CD4-positive, alpha-beta T cell treated with Interleukin-2 at 100 ng/mL for 4 hours (primary cell): ENCODE results near the gene SH2B2.
A peak's percentile ranks its signal among the peaks of the same experiment; 100 is the strongest.

Experiments
- DNase-seq: peaks from one replicate; pipeline ENCODE4 v3.0.0-alpha.2; 2020; ENCODE audit warnings: low spot score

SH2B2 gene

DNA sequence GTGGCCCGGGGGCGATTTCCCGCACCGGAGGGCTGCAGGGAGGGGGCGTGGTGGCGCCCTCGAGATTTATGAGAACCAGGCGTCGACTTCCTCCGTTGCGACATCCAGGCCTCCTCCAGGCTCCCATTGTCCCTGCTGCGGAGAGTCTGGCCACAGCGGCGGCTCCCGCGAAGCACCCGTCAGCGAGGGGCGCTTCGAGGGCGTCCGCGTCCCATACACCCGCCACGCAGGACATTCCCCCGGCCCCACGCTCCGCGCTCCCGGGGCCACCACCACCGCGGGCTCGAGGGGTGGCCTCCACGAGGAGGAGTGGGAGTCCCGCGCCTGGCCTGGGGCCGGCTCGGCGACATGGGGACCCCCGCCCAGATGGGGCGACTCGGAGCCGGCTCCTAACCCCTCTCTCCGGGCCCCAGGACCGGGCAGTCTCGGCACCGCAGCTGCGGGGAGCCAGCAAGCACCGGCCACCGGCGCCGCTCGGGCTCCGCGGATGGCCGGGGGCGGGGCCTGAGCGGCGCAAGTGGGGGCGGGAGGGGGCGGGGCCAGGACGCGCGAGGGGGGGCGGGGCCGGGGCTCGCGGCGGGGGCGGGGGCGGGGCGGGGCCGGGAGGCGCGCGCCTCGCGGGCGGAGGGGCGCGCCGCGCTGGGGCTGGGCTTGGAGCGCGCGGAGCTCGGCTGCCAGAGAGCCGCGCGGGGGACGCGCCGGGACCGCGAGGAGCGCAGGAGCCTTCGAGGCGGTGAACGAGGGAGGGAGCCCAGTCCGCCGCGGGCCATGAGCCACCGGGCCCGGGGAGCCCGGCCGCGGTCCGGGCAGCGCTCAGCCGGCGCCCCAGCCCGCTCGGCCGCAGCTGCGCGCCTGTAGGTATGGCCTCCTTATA, at the start of gene SH2B2:
Gene SH2B2 (plus strand): TSS at position 632 of the 874 bp plus-strand sequence. CDS start 13,683 bp downstream, outside the sequence.
- DNase-seq, result peak; percentile 28

DNA sequence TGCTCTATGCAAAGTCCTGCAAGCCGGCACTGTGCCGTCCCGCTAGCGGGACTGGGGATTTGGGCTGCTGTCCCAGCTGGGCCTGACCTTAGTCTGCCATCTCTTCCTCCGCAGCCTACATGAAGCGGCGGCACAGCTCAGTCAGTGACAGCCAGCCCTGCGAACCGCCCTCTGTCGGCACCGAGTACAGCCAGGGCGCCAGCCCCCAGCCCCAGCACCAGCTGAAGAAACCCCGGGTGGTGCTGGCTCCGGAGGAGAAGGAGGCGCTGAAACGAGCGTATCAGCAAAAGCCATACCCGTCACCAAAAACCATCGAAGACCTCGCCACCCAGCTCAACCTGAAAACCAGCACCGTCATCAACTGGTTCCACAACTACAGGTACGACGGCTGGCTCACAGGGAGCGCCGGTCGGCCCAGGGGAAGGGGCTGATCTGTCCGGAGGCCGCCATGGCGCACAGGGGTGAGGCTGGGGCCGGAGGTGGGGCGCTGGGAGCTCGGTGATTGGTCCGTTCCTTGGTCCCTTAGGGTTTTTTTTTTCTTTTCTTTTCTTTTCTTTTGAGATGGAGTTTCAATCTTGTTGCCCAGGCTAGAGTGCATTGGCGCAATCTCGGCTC, 47.4 kb upstream of the SH2B2 start:
- DNase-seq, result no peak

- no peak for DNase-seq
These were observed 45.2 kb upstream of the SH2B2 start for GRCh38 chr7:102241431-102241830.

DNA sequence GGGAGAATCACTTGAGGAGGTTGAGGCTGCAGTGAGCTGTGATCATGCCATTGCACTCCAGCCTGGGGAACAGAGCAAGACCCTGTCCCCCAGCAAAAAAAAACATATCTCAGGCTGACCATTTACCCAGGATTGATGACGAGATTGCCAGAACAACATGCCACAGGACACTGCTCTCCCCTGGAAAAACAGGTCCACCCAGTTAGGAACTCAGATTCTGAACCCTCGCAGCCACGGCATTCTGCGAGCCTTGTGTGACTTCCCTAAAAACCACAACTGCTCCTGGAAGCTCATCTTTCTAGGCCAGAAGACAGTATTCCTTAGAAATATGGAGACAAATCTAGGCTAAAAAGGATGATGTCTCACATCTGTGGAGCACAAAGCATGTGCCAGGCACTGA, 42.1 kb upstream of the SH2B2 start:
- no peak for DNase-seq

GRCh38 chr7:102248081-102248455, 38.6 kb upstream of the SH2B2 start:
- DNase-seq, result no peak

DNA sequence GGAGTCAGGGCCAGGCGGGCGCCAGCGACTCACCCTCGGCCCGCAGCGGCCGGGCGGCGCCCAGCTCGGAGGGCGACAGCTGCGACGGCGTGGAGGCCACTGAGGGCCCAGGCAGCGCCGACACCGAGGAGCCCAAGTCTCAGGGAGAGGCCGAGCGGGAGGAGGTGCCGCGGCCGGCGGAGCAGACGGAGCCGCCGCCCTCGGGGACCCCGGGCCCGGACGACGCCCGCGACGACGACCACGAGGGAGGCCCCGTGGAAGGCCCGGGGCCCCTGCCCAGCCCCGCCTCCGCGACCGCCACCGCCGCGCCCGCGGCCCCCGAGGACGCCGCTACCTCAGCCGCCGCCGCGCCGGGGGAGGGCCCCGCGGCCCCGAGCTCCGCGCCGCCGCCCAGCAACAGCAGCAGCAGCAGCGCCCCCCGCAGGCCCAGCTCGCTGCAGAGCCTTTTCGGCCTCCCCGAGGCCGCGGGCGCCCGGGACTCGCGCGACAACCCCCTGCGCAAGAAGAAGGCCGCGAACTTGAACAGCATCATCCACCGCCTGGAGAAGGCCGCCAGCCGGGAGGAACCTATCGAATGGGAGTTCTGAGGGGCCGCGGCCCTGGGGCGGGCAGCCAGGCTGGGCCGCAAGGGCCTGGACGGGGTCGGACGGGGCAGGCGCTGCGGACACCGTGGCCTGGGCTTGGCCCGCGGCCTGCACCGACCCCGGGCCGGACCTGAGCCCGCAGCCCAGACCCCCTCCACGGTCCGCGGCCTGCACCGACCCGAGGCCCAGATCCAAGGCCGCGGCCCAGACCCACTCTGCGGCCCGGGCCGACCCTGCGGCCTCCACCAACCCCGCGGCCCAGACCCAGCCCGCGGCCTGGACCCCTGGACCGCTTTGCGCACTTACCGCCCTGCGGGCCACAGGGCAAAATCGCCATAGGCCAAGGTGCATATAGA, 37.9 kb upstream of the SH2B2 start:
- DNase-seq, result no peak

DNA sequence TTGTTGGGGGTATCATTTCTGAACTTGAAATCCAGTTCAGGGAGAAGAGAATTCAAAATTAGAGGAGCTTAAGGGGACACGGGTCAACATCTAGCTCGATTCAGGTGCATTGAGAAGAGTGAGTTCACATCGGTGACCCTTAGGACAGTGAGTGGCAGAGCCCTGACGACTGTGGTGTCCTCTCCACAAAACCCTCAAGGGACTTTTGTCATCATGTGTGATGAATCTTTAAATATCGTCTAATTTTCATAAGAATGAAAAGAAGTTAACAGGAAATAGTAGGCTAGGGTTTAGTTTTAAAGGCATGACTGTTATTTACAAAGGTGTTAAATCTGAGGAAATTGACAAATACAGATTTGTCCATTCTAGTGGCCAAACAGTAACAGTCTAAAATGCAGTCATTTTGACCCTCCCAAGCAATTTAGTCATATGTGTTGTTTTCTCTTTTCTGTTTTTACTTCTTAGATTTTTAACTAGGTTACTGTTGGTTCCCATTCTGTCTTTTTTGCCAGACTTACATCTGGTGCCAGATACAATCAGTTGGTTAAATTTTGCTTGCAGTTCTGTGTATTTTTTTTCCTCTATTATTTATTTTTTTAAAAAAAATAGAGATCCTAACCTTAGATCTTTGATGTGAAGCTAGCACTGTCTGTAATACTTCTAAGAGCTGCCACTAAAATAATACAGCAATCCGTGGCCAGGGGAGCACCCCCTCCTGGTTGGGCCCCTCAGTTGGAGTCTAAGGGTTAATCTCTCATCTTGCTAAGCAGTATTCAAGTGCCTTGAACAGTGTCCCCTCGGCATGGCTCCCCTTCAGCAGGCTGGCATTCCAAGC, 34.9 kb upstream of the SH2B2 start:
- DNase-seq, result no peak

DNA sequence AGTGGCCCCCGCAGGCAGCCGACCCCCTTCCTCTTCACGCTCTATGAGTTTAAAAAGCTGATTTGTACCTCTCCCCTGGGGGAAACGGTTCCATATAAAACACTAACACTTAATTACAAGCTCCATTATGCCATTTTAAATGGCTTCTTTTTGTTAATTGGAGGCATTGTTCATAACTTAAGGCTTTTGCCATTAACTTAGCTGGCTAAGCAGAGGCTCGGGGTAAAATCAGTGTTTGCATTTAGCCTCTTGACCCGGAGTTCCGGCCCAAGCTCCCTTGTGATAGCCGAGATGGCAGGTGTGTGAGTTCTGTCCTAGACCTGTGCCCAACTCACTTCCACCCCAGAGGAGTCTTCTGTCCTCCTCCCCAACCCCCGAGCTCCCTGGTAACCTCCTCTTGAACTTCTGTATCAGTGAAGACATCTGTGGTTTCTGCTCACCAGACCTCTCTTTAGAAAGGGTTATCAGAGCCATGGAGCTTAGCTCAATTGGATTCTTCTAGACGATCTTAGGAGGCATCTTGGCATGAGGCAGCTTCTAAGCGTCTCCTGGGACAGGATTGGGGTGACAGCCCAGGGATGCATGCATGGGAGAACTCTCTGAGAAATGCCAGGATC, 34.2 kb upstream of the SH2B2 start:
- no peak for DNase-seq

DNA sequence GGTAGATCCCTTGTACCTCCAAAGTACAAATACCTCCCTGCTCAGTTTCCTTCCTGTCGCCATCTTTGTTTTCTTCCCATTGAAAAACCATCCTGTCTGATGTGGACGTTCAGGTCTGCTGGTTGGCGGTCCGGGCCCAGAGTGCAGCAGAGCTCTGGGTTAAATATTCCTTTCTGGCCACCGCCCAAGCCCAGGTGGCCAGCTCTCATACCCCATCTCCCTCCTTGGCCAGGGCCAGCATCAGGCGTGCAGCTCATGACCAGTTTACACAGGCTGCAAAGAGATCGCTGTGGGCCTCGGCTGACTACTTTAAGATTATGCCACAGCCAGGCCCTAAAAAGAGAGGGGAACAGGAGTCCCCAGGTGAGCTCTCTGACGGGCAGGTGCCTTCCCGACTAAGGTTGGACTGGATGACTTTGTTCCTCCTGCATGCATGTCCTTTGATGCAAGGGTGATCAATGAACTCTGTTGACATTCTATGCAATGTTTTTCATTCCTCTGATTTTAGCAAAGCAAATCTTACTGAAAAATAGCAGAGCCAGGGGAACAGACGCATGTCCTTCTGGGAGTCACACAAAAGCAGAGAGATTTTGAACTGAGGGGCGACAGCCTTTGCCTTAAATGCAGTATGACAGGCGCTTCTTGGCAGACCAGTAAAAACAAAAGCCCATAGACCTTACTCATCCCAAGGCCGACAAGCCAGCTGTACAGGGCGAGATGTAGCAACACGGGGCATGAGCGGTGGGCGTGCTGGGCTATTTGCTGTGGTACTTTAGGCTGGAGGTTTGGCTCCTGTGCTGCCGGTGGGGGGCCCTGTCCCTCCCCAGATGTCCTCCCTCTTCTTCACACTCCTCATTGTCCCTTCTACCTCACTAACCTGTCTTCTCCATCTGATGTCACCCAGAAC, 33.3 kb upstream of the SH2B2 start:
- no peak for DNase-seq

GRCh38 chr7:102253973-102254370, 32.7 kb upstream of the SH2B2 start:
- DNase-seq, result no peak

- DNase-seq, result no peak
These were observed 32.1 kb upstream of the SH2B2 start for GRCh38 chr7:102254521-102254920.

DNA sequence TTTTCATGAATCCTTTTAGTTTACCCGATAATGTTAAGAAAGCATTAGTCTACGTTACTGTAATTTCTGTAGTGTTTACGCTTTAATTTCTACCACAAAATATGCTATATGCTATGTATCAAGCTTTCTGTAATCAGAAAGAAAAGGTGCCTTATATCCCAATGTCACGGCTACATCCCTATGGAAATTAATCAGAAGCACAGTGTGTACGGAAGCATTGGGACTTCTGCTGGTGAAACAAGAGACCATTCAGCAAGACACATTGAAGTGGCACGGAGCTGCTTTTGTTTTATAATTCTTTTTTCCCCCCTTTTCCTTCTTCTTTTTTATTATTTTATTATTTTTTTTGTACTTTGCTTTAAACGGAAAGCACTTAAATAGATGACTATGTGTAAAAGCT, 31.2 kb upstream of the SH2B2 start:
- DNase-seq, result no peak

GRCh38 chr7:102255916-102256315, 30.8 kb upstream of the SH2B2 start:
- DNase-seq, result no peak

DNA sequence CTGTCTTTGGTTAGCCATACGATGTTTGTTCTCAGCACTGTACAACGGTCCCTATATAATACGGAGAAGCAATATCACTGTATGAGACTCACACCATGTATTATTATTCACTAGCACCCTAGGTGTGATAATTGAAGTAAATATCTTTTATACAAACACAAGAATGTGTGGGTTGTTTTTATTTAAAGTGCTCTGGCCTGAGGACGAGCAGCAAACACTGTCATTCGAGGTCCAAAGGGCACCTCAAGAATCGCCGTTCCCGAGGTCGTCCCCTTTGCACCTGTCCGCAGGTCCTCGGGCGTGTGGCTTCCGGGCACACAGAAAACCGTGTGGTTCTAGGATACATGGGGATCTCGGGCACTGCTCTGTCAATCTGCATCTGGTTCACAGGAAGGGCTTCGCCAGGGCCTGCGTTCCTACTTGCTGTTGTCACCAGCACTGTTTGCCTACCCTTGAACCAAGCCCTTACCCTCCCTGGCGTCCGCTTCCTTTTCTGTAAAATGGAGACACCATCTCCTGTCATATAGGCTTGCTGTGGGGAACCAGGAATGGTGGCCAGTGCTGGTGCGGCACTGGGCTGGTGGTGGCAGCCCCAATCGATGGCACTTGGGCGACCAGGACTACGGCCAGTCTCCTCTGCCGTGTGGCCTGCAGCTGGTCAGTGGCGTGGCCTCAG, 28.5 kb upstream of the SH2B2 start:
- DNase-seq, result no peak

DNA sequence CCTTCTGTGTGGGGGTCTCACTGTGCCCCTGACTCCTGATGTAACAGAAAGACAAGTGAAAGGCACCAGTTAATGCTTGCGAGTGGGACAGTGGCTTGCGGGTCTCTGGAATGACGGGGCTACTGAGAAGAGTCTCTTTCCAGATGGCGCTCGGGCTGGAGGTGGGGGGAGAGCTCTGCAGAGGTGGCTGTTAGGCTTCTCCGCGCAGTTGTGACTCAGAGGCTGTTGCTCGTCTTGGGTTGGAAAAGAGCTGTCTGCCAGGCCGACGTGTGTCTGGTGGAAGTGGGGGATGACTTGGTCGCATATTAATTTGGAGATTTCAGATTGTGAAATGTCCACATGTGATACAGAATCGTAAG, 27.9 kb upstream of the SH2B2 start:
- no peak for DNase-seq

DNA sequence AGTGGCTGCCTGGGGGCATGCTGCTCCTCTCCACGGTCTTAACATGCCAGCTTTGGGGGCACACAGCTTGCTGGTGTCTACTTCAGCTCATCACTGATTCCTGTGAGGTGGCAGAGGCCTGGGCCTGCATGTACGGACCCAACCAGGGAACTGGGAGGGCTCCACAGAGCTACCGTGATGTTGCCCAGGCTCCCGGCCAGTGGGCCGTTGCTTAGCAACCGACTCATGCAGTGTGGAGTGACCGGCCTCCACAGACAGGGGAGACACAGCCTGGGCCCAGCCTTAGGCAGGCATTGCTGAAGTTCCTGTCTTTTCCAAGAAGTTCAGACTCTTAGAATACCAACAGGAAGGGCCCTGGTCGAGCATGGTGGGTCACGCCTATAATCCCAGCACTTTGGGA, 25.8 kb upstream of the SH2B2 start:
- DNase-seq, result no peak

- DNase-seq, result no peak
These were observed 25.2 kb upstream of the SH2B2 start for GRCh38 chr7:102261451-102261850.

DNA sequence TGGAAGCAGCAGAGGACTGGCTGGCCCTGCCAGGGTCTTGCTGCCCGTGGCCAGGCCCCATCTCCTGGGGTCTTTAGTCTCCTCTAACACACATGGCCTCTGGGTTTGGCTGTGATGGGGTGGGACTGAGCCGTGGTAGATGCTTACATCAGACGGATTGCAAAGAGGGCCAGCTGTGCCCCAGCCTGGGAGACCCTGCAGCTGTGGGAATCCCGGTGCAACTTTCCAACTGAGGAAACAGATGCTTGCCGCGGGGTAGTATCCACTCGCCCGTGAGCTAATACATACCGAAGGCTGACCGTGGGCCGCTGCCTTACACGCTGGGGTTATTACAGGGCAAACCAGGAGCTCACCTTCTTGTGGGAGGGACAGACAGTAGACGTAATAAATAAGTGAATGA, 24.1 kb upstream of the SH2B2 start:
- DNase-seq, result no peak

DNA sequence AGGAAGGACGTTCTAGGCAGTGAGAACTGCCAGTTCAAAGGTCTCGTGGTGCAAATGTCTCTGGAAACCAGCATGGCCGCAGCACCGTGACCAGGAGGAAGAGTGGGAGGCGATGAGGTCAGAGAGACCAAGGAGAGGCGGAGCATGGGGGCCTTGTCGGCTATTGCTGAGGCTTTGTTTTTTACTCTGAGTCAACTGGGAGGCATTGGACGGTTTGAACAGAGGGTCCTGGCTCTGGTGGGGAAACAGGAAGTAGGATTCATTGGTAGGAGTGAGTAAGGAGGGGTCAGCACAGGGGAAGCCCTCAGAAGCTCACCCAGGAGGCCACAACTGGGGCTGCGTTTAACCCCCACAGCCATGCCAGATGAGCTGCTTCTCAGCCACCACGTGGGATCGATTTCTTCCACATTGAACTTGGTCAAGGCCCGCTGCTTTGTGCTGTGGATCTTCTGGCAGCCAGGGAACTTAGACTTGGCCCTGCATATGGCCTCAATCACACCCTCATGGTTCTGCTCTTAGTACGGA, 22.2 kb upstream of the SH2B2 start:
- no peak for DNase-seq
